Measurements from ENCODE around the gene MAPK13. TPM values are rescaled to one million over a fixed set of nuclear protein-coding genes. Genes with fewer than 3 reads are reported as not detected.

The MAPK13 gene
- total and polyA plus RNA-seq, 3 donors from 2014 or later = 57.5 to 109 (median 61.7) TPM

DNA sequence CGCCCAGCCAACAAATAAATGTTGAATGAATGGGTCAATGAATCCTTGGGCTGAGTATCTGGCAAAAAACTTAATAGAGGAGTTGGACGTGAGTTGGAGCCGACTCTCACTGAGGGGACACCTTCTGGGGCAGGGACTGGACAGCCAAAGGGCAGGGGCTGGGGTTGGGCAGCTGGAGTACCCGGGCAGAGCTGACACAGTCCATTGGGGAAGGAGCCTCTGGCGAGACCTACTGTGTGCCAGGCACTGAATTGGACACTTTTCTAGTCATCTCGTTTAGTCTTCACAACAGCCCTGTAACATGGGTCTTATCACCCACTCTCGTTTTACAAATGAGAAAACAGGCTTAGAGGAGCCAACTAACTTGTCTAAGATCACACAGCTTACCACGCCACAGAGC, 4.7 kb upstream of the MAPK13 start:
- intact Hi-C loops (cut with DNase I; ENCODE audit: low total_unique reads) = no loop called here
- WGBS, 2 donors = 77 to 80% methylated on average over 8 of the region's 8 CpGs
- no peak overlapping the region for H3K4me3 ChIP-seq
- H3K9me3 ChIP-seq = no peaks in the 10 kb centered on the region
- no peak for DNase-seq
- H3K27ac ChIP-seq = no peak overlapping the region
- H3K36me3 ChIP-seq (ENCODE audit: low read depth, missing control alignments) = no peaks in the 10 kb centered on the region
- no peak for TF ChIP-seq POLR2A (IDR thresholded peaks at IDR 0.05)
- TF ChIP-seq, protein P1, sequence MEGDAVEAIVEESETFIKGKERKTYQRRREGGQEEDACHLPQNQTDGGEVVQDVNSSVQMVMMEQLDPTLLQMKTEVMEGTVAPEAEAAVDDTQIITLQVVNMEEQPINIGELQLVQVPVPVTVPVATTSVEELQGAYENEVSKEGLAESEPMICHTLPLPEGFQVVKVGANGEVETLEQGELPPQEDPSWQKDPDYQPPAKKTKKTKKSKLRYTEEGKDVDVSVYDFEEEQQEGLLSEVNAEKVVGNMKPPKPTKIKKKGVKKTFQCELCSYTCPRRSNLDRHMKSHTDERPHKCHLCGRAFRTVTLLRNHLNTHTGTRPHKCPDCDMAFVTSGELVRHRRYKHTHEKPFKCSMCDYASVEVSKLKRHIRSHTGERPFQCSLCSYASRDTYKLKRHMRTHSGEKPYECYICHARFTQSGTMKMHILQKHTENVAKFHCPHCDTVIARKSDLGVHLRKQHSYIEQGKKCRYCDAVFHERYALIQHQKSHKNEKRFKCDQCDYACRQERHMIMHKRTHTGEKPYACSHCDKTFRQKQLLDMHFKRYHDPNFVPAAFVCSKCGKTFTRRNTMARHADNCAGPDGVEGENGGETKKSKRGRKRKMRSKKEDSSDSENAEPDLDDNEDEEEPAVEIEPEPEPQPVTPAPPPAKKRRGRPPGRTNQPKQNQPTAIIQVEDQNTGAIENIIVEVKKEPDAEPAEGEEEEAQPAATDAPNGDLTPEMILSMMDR (IDR thresholded peaks at IDR 0.05) = no peak
- H3K27me3 ChIP-seq = no peaks in the 10 kb centered on the region
- peaks cover 8% of the 10 kb centered on the region for H3K4me1 ChIP-seq

GRCh38 chr6:36126121-36126520, 4.2 kb upstream of the MAPK13 start:
- H3K4me3 ChIP-seq = no peak overlapping the region
- intact Hi-C loops (cut with DNase I; ENCODE audit: low total_unique reads) = no loop called here
- no peaks in the 10 kb centered on the region for H3K36me3 ChIP-seq (ENCODE audit: low read depth, missing control alignments)
- no peak for DNase-seq
- WGBS, 2 donors = 89 to 95% methylated on average over 2 of the region's 2 CpGs
- no peaks in the 10 kb centered on the region for H3K27me3 ChIP-seq
- H3K4me1 ChIP-seq = peaks cover 12% of the 10 kb centered on the region
- no peak overlapping the region for H3K27ac ChIP-seq
- TF ChIP-seq, protein P1 (IDR thresholded peaks at IDR 0.05) = no peak
- TF ChIP-seq POLR2A (IDR thresholded peaks at IDR 0.05) = no peak
- H3K9me3 ChIP-seq = no peaks in the 10 kb centered on the region

GRCh38 chr6:36126553-36127458, 3.5 kb upstream of the MAPK13 start:
- TF ChIP-seq, protein P1 (IDR thresholded peaks at IDR 0.05) = no peak
- TF ChIP-seq POLR2A (IDR thresholded peaks at IDR 0.05) = no peak
- no peaks in the 10 kb centered on the region for H3K9me3 ChIP-seq
- 71 to 83% methylated on average over 10 of the region's 10 CpGs for WGBS, 2 donors
- peaks cover 18% of the 10 kb centered on the region for H3K4me1 ChIP-seq
- H3K36me3 ChIP-seq (ENCODE audit: low read depth, missing control alignments) = no peaks in the 10 kb centered on the region
- no peaks in the 10 kb centered on the region for H3K27me3 ChIP-seq
- H3K27ac ChIP-seq = no peak overlapping the region
- no peak for DNase-seq
- intact Hi-C loops (cut with DNase I; ENCODE audit: low total_unique reads) = no loop called here
- H3K4me3 ChIP-seq = no peak overlapping the region

GRCh38 chr6:36127462-36128016, 2.8 kb upstream of the MAPK13 start:
- H3K4me1 ChIP-seq = peaks cover 26% of the 10 kb centered on the region
- no peaks in the 10 kb centered on the region for H3K9me3 ChIP-seq
- no peaks in the 10 kb centered on the region for H3K36me3 ChIP-seq (ENCODE audit: low read depth, missing control alignments)
- no peak overlapping the region for H3K4me3 ChIP-seq
- no peaks in the 10 kb centered on the region for H3K27me3 ChIP-seq
- no peak overlapping the region for H3K27ac ChIP-seq
- intact Hi-C loops (cut with DNase I; ENCODE audit: low total_unique reads) = no loop called here
- WGBS, 2 donors = 84 to 90% methylated on average over 7 to 8 of the region's 8 CpGs
- TF ChIP-seq, protein P1 (IDR thresholded peaks at IDR 0.05) = no peak
- no peak for TF ChIP-seq POLR2A (IDR thresholded peaks at IDR 0.05)
- DNase-seq = no peak

All from testis (tissue), 3 donors.